ENCODE measurements around the gene RAPGEF1.

Gene RAPGEF1

DNA sequence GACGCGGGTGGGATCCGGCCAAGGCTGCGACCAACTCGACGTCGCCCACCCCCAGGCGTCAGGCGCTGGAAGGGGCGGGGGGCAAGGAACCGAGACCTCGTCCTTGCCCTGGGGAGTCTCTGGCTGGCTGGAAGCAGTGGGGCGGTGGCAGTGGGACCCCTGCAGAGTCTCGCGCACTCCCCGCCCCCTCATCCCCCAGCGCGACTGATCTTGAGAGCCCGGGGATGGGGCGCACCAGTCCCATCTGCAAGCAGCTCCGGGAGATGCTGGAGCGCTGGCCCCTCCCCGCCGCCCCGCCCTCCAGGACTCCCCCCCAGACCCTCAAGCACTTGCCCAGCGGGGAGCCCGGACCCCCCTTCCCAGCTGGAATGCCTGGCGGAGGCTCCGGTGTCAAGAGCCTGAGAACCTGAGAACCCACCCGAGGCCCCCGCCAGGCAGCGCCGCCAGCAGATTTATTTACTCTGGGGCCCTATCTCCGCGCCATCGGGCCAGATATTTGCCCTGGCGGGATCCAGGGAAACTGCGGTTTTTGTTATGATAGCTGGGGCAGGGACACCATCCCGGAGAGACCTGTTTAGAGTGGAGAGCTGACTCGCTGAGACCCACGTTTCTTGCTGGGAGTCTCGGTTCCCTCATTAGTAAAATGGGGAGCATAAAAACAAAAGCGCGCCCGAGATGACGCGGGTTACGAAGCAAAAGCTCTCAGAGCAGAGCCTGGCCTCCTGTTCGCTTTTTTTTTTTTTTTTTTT lies 193.4 kb downstream of the RAPGEF1 start:
- no peaks in the 10 kb centered on the region for H3K36me3 ChIP-seq (ENCODE audit: control insufficient read depth in 2 of 2, insufficient read depth in 1 of 2, low read length in 2 of 2)
- H3K4me1 ChIP-seq (ENCODE audit: control insufficient read depth, insufficient read depth, low read length), result 0 out of 2 replicates have a peak, but pooled peaks cover 3% of the 10 kb centered on the region
- peak overlapping the region; percentile 28 for H3K4me3 ChIP-seq (ENCODE audit: low read depth, low read length)
- CTCF ChIA-PET, result interaction anchor here (0.6 to 1.2 kb wide), 9 partner anchors 11 to 940 kb away, joined by 3 to 4 read pairs (median 3); no protein-coding TSS in a partner anchor
- POLR2A ChIA-PET, result interaction anchor here (0.5 to 1.7 kb wide), 8 partner anchors 13 to 229 kb away, joined by 3 to 7 read pairs (median 4); no protein-coding TSS in a partner anchor
- no peaks in the 10 kb centered on the region for H3K9me3 ChIP-seq (ENCODE audit: control insufficient read depth, insufficient read depth, low read depth, low read length)
- H3K27ac ChIP-seq (ENCODE audit: extremely low read depth, low read depth, low read length), result peak overlapping the region; percentile 36; the same call in 1 of the 2 replicates
- no peak for TF ChIP-seq BCL11B (tag by site-specific recombination; IDR thresholded peaks at IDR 0.05; ENCODE audit: low read depth)
- TF ChIP-seq KLF9 (tag by site-specific recombination; IDR thresholded peaks at IDR 0.05; ENCODE audit: low read depth), result 0 out of 2 replicates have a peak, but pooled peaks have one; percentile 17
- no peak for TF ChIP-seq ZNF221 (tag by site-specific recombination; IDR thresholded peaks at IDR 0.05; ENCODE audit: borderline replicate concordance)
- TF ChIP-seq ELK4 (IDR thresholded peaks at IDR 0.05; ENCODE audit: borderline replicate concordance, low read depth, low read length), result no peak
- TF ChIP-seq, protein P1, sequence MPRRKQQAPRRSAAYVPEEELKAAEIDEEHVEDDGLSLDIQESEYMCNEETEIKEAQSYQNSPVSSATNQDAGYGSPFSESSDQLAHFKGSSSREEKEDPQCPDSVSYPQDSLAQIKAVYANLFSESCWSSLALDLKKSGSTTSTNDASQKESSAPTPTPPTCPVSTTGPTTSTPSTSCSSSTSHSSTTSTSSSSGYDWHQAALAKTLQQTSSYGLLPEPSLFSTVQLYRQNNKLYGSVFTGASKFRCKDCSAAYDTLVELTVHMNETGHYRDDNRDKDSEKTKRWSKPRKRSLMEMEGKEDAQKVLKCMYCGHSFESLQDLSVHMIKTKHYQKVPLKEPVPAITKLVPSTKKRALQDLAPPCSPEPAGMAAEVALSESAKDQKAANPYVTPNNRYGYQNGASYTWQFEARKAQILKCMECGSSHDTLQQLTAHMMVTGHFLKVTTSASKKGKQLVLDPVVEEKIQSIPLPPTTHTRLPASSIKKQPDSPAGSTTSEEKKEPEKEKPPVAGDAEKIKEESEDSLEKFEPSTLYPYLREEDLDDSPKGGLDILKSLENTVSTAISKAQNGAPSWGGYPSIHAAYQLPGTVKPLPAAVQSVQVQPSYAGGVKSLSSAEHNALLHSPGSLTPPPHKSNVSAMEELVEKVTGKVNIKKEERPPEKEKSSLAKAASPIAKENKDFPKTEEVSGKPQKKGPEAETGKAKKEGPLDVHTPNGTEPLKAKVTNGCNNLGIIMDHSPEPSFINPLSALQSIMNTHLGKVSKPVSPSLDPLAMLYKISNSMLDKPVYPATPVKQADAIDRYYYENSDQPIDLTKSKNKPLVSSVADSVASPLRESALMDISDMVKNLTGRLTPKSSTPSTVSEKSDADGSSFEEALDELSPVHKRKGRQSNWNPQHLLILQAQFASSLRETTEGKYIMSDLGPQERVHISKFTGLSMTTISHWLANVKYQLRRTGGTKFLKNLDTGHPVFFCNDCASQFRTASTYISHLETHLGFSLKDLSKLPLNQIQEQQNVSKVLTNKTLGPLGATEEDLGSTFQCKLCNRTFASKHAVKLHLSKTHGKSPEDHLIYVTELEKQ (tag by site-specific recombination; IDR thresholded peaks at IDR 0.05; ENCODE audit: borderline replicate concordance), result no peak
- TF ChIP-seq REPIN1 (tag by site-specific recombination; IDR thresholded peaks at IDR 0.05; ENCODE audit: low read depth), result no peak
- TF ChIP-seq ZNF23 (tag by site-specific recombination; IDR thresholded peaks at IDR 0.05; ENCODE audit: borderline replicate concordance), result no peak
- no peak for TF ChIP-seq ZNF350 (tag by site-specific recombination; IDR thresholded peaks at IDR 0.05)
- peak; percentile 93 for TF ChIP-seq ZIC2 (tag by site-specific recombination; IDR thresholded peaks at IDR 0.05)
- 0 out of 2 replicates have a peak, but pooled peaks have one; percentile 34 for TF ChIP-seq ZNF692 (tag by site-specific recombination; IDR thresholded peaks at IDR 0.05)
- TF ChIP-seq PRDM6 (tag by site-specific recombination; IDR thresholded peaks at IDR 0.05), result no peak
- TF ChIP-seq SP2 (tag by site-specific recombination; IDR thresholded peaks at IDR 0.05), result no peak
- TF ChIP-seq ZXDB (tag by site-specific recombination; IDR thresholded peaks at IDR 0.05), result no peak
- 0 out of 2 replicates have a peak, but pooled peaks have one; percentile 15 for TF ChIP-seq WT1 (tag by site-specific recombination; IDR thresholded peaks at IDR 0.05)
- TF ChIP-seq ZNF16 (tag by site-specific recombination; IDR thresholded peaks at IDR 0.05; ENCODE audit: low read depth), result no peak
- TF ChIP-seq ATF2 (tag by site-specific recombination; IDR thresholded peaks at IDR 0.05; ENCODE audit: low read depth), result no peak
- TF ChIP-seq, protein P2, sequence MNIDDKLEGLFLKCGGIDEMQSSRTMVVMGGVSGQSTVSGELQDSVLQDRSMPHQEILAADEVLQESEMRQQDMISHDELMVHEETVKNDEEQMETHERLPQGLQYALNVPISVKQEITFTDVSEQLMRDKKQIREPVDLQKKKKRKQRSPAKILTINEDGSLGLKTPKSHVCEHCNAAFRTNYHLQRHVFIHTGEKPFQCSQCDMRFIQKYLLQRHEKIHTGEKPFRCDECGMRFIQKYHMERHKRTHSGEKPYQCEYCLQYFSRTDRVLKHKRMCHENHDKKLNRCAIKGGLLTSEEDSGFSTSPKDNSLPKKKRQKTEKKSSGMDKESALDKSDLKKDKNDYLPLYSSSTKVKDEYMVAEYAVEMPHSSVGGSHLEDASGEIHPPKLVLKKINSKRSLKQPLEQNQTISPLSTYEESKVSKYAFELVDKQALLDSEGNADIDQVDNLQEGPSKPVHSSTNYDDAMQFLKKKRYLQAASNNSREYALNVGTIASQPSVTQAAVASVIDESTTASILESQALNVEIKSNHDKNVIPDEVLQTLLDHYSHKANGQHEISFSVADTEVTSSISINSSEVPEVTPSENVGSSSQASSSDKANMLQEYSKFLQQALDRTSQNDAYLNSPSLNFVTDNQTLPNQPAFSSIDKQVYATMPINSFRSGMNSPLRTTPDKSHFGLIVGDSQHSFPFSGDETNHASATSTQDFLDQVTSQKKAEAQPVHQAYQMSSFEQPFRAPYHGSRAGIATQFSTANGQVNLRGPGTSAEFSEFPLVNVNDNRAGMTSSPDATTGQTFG (tag by site-specific recombination; IDR thresholded peaks at IDR 0.05; ENCODE audit: borderline replicate concordance), result no peak
- no peak for TF ChIP-seq MZF1 (tag by site-specific recombination; IDR thresholded peaks at IDR 0.05; ENCODE audit: borderline replicate concordance)
- peak; percentile 22 for TF ChIP-seq ZBTB26 (tag by site-specific recombination; optimal IDR thresholded peaks at IDR 0.05)
- no peak for TF ChIP-seq ZNF302 (tag by site-specific recombination; IDR thresholded peaks at IDR 0.05; ENCODE audit: low read depth)
- TF ChIP-seq ZNF670 (tag by site-specific recombination; IDR thresholded peaks at IDR 0.05; ENCODE audit: low read depth), result no peak
- peak; percentile 20; the same call in 1 of the 2 replicates for TF ChIP-seq ZFHX2 (tag by site-specific recombination; conservative IDR thresholded peaks at IDR 0.05)
- TF ChIP-seq GLIS1 (tag by site-specific recombination; IDR thresholded peaks at IDR 0.05), result peak; percentile 95
